K562 (cell line): ENCODE measurements around the gene NECAP2. TPM values are rescaled to one million over a fixed set of nuclear protein-coding genes. Genes with fewer than 3 reads are reported as not detected.
"Not testable (repeated sequence)": the region's sequence is repeated elsewhere in the genome, so short reads cannot be mapped to it uniquely, and the experiment has no call there.

Experiments
- ATAC-seq: fragments of 200-7000 bp; cut with Tn5 transposase; 3 replicates; pipeline ENCODE4 v1.9.1; 2020; ENCODE audit warnings: moderate library complexity
- BruUV-seq: library from RNA; stranded (reverse); fragments of 400-500 nt; replicated peaks from 2 replicates; lab custom pipeline; 2021; lab: Mats Ljungman, UMichigan
- CTCF ChIA-PET: fragments of 300-600 bp; formaldehyde crosslinking; extraction: SDS; loops from one replicate; lab custom pipeline; 2021; ENCODE audit warnings: low intra/inter-chr PET ratio; lab: Yijun Ruan, JAX
- POLR2A ChIA-PET: fragments of 300-600, 350-650 bp; sonication (Branson Sonifier 250); formaldehyde crosslinking; extraction: SDS; loops from one replicate; lab custom pipeline; 2021; ENCODE audit warnings: antibody characterized with exemption, inconsistent platforms; lab: Yijun Ruan, JAX
- DNase-seq, 4 experiments: peaks; one replicate each; pipeline versions ENCODE4 v3.0.0 to v3.0.0-alpha.2; 2011 to 2018; ENCODE audit warnings: low spot score in 3 of 4, mixed read lengths in 3 of 4; ENCODE audit errors: extremely low read depth in 1 of 4
- FAIRE-seq: peaks from 2 replicates; lab custom pipeline; 2011; peaks lifted over from hg19 to GRCh38; lab: Jason Lieb, UNC
- H2AFZ ChIP-seq: 2 replicates; pipeline ENCODE4 v1.6.0; 2011; ENCODE audit warnings: low read depth, low read length, control low read depth, inconsistent platforms
- H3K27ac ChIP-seq: fragments of 200-600 bp; 3 replicates; pipeline ENCODE4 v1.8.0; 2011; ENCODE audit warnings: low read depth, mild to moderate bottlenecking, control low read depth, inconsistent platforms, low read length, moderate library complexity, mixed read lengths; ENCODE audit errors: extremely low read depth
- H3K27me3 ChIP-seq, 2 experiments: fragments of 300-600 bp in 1 of 2; 2 replicates in 1 of 2; 3 replicates in 1 of 2; pipeline versions ENCODE4 v1.6.0 to v1.8.0; 2011; ENCODE audit warnings: inconsistent platforms in 2 of 2, low read length in 2 of 2, mild to moderate bottlenecking in 1 of 2, mixed read lengths in 1 of 2, moderate library complexity in 1 of 2; ENCODE audit not compliant: control insufficient read depth in 2 of 2, insufficient read depth in 2 of 2
- H3K36me3 ChIP-seq: fragments of 300-600 bp; 3 replicates; pipeline ENCODE4 v1.8.0; 2011; ENCODE audit warnings: mild to moderate bottlenecking, low read length, inconsistent platforms; ENCODE audit not compliant: control insufficient read depth, insufficient read depth
- H3K4me1 ChIP-seq, 2 experiments: fragments of 200-600 bp in 1 of 2; replicated peaks in 1 of 2; 2 replicates in 1 of 2; 3 replicates in 1 of 2; pipeline versions ENCODE4 v1.5.1 to v1.8.0; 2011; ENCODE audit warnings: inconsistent platforms in 2 of 2, low read length in 2 of 2, mild to moderate bottlenecking in 1 of 2, mixed read lengths in 1 of 2, moderate library complexity in 1 of 2; ENCODE audit not compliant: control insufficient read depth in 2 of 2, insufficient read depth in 2 of 2
- H3K4me2 ChIP-seq: 2 replicates; pipeline ENCODE4 v1.6.1; 2011; ENCODE audit warnings: low read length, control low read depth, inconsistent platforms, mixed read lengths; ENCODE audit not compliant: insufficient read depth
- H3K4me3 ChIP-seq: fragments of 200-600 bp; sonication (generic), shearing (Covaris generic); 2 replicates; pipeline ENCODE4 v1.5.1; 2016; ENCODE audit warnings: control low read depth, inconsistent platforms
- H3K79me2 ChIP-seq: fragments of 200-600 bp; 3 replicates; pipeline ENCODE4 v1.8.0; 2011; ENCODE audit warnings: low read length, inconsistent platforms; ENCODE audit not compliant: control insufficient read depth, insufficient read depth
- H3K9ac ChIP-seq, 2 experiments: 2 replicates each; pipeline versions ENCODE4 v1.6.0 to v1.6.1; 2011; ENCODE audit warnings: low read depth in 2 of 2, low read length in 2 of 2, control low read depth in 1 of 2, inconsistent platforms in 1 of 2, mild to moderate bottlenecking in 1 of 2, mixed read lengths in 1 of 2; ENCODE audit not compliant: insufficient read depth in 1 of 2
- H3K9me1 ChIP-seq: one replicate; pipeline ENCODE4 v1.6.0; 2011; ENCODE audit warnings: inconsistent platforms, mild to moderate bottlenecking, low read length, moderate library complexity; ENCODE audit not compliant: control insufficient read depth, insufficient read depth
- H3K9me3 ChIP-seq: replicated peaks from 2 replicates; pipeline ENCODE4 v1.5.1; 2011; ENCODE audit warnings: low read depth, low read length, inconsistent platforms; ENCODE audit not compliant: control insufficient read depth, insufficient read depth
- H4K20me1 ChIP-seq: replicated peaks from 2 replicates; pipeline ENCODE4 v1.6.1; 2011; ENCODE audit warnings: low read length, inconsistent platforms, mixed read lengths; ENCODE audit not compliant: control insufficient read depth, insufficient read depth
- MCM5 ChIP-seq: fragments of 450-650 bp; IDR thresholded peaks from 2 replicates; pipeline ENCODE4 v1.6.1; 2016; ENCODE audit warnings: low read depth
- NKRF ChIP-seq: fragments of 450-650 bp; IDR thresholded peaks from 2 replicates; pipeline ENCODE4 v1.6.1; 2016; ENCODE audit warnings: borderline replicate concordance
- POLR2G ChIP-seq: fragments of 200-400 bp; formaldehyde crosslinking; IDR thresholded peaks from 2 replicates; pipeline ENCODE4 v1.6.1; 2017; ENCODE audit warnings: low read depth, mild to moderate bottlenecking, antibody characterized with exemption, low read length, moderate library complexity
- TAF1 ChIP-seq: IDR thresholded peaks from 2 replicates; pipeline ENCODE4 v1.6.1; 2011; ENCODE audit warnings: mild to moderate bottlenecking, low read length, moderate library complexity; ENCODE audit not compliant: insufficient read depth, control insufficient read depth, severe bottlenecking; ENCODE audit errors: extremely low read depth
- ZNF217 ChIP-seq: sonication (generic); formaldehyde crosslinking; IDR thresholded peaks from 2 replicates; pipeline ENCODE4 v1.8.0; 2022; ENCODE audit warnings: mild to moderate bottlenecking, missing genetic modification reagents
- WGBS: fragments of 100-300 bp; shearing (Covaris generic); methylation state at CpG from one replicate; pipeline ENCODE4 v1.1.6; 2016; ENCODE audit warnings: low coverage, mixed read lengths; ENCODE audit not compliant: insufficient coverage; ENCODE audit errors: missing lambda C conversion rate; 5-methylcytosine and 5-hydroxymethylcytosine counted together
- in situ Hi-C: fragments of 300-500 bp; cut with MboI; formaldehyde crosslinking; loops from 4 replicates; pipeline ENCODE4 v1.15.0; 2018; ENCODE audit warnings: inconsistent platforms, mixed read lengths
- intact Hi-C: fragments of 100-400 bp; cut with micrococcal nuclease; formaldehyde crosslinking; loops from 2 replicates; pipeline ENCODE4 v1.14.2; 2022
- polyA plus RNA-seq, 8 experiments: library from polyadenylated mRNA; depleted of rRNA in 4 of 8; stranded (reverse) in 5 of 8; unstranded in 3 of 8; fragments of >200 nt; fragmentation: Nextera tagmentation in 2 of 8; fragmentation: Illumina TruSeq in 1 of 8; extraction: Ambion mirVana in 2 of 8; extraction: Trizol in 1 of 8; gene quantifications; 2 replicates each; pipeline versions ENCODE4 v1.2.1 to v1.2.3, GENCODE V29; 2011 to 2014; ENCODE audit warnings: inconsistent platforms in 1 of 8, missing spikeins in 1 of 8
- total RNA-seq, 7 experiments: library from RNA; depleted of rRNA in 6 of 7; stranded (reverse); fragments of >200 nt in 6 of 7; fragmentation: Illumina TruSeq in 2 of 7; extraction: Trizol in 2 of 7; gene quantifications; 2 replicates each; pipeline versions ENCODE4 v1.2.1 to v1.2.3, GENCODE V29; 2011 to 2021; ENCODE audit warnings: low replicate concordance in 1 of 7
- TF ChIP-seq, protein P1 (sequence below), 2 experiments: fragments of 150-350 bp in 1 of 2; IDR thresholded peaks; 2 replicates each; pipeline ENCODE4 v1.6.1; 2012 to 2016; ENCODE audit warnings: low read depth in 2 of 2, low read length in 2 of 2, mild to moderate bottlenecking in 1 of 2, moderate library complexity in 1 of 2

The NECAP2 gene
- total and polyA plus RNA-seq, 9 of the 15 experiments (the other 6 are each of a cell fraction or from before 2014, with no cell fraction given), result 22.7 to 107 (median 79.2) TPM

DNA sequence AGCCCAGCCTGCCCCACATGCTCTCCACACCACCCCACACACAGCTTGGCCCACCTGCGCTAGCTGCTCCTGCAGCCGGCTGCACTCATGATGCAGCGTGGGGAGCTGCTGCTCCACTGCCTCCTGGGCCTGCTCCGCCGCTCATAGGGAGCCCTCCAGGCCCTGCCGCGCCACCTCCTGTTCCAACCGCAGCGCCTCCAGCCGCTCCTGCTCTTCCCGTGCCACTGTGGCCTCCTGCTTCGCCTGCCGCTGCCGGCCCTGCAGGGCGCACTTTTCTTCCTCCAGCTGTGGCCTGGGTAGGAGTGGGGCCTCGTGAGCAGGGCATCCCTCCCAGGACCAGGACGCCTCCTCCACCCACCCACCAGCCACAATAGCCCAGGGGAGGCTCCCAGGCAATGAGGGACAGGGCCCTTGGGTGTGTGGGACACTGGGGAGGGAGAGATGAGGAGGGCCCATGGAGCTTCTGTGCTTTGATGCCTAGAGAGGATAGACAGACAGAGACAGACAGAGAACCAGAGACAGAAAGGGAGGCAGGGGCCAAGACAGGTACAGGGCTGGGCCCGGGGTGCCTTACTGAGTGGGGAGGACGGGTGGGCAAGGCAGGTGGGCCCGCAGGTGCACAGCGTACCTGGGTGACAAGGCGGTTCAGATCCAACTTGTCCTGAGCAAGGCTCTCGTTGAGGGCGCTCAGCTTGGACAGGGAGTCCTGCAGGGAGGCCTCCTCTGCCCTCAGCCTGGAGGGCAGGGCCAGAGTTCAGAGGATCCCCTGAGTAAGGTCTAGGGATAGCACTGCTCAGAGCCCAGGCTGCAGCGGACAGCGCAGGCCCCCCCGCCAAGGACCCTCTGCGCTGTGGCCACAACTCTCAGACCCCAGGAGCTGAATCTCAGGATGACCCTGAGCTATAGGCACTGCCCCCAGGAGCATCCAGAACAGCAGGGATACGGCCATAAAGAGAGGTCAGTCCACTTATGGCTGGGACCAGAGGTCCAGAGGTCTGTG is 35.5 kb downstream of the NECAP2 start:
- DNase-seq, H4K20me1 ChIP-seq, BruUV-seq, H3K9me3 ChIP-seq, H3K4me2 ChIP-seq, CTCF ChIA-PET, H3K36me3 ChIP-seq, H3K9me1 ChIP-seq, H3K4me3 ChIP-seq, intact Hi-C loops, H2AFZ ChIP-seq, H3K27me3 ChIP-seq, FAIRE-seq, H3K79me2 ChIP-seq, H3K27ac ChIP-seq, in situ Hi-C loops: not testable (repeated sequence)
- Histone ChIP-seq H3K9ac (0 out of 4 replicates have a peak overlapping the region, but pooled peaks of 1 of the 2 experiments have one; percentile 50), H3K4me1 (peaks cover 0 to 14% of the 10 kb centered on the region in 2 experiments; a peak in 1 of 5 replicates)
- 76% methylated on average over 22 of the region's 29 CpGs for WGBS
- peak; percentile 48 for TF ChIP-seq POLR2G
- peak; percentile 35 for ATAC-seq
- POLR2A ChIA-PET, result interaction anchor here (1.1 kb wide), 1 partner anchor 33 kb away, joined by 7 read pairs; no protein-coding TSS in a partner anchor

GRCh38 chr1:16478091-16478490 is 37.6 kb downstream of the NECAP2 start:
- Histone ChIP-seq H3K27me3 (no peaks in the 10 kb centered on the region), H3K36me3 (peaks cover 9% of the 10 kb centered on the region; the same call in 1 of the 3 replicates), H3K79me2 (no peaks in the 10 kb centered on the region), H4K20me1 (no peaks in the 10 kb centered on the region), H2AFZ (no peak overlapping the region), H3K27ac (no peak overlapping the region), H3K4me3 (no peak overlapping the region), H3K9me3 (no peaks in the 10 kb centered on the region), H3K9ac (0 out of 4 replicates have a peak overlapping the region, but pooled peaks of 1 of the 2 experiments have one; percentile 31), H3K9me1 (no peaks in the 10 kb centered on the region), H3K4me2 (no peak overlapping the region), H3K4me1 (peaks cover 0 to 16% of the 10 kb centered on the region in 2 experiments; a peak in 1 of 5 replicates)
- intact Hi-C loops, result no loop called here
- POLR2A ChIA-PET, result interaction anchor here (0.6 to 1.4 kb wide), 4 partner anchors 8 to 58 kb away, joined by 3 to 4 read pairs (median 3); no protein-coding TSS in a partner anchor
- no TSS peak for BruUV-seq
- in situ Hi-C loops, result no loop called here
- FAIRE-seq (no peak), ATAC-seq (no peak), DNase-seq (no peak)
- CTCF ChIA-PET, result no interaction called here
- WGBS, result 85% methylated on average over 12 of the region's 12 CpGs
- no peak for TF ChIP-seq TAF1
- no peak for TF ChIP-seq NKRF
- no peak for TF ChIP-seq MCM5
- TF ChIP-seq ZNF217 (CRISPR knock-in tag), result no peak
- TF ChIP-seq, protein P1, sequence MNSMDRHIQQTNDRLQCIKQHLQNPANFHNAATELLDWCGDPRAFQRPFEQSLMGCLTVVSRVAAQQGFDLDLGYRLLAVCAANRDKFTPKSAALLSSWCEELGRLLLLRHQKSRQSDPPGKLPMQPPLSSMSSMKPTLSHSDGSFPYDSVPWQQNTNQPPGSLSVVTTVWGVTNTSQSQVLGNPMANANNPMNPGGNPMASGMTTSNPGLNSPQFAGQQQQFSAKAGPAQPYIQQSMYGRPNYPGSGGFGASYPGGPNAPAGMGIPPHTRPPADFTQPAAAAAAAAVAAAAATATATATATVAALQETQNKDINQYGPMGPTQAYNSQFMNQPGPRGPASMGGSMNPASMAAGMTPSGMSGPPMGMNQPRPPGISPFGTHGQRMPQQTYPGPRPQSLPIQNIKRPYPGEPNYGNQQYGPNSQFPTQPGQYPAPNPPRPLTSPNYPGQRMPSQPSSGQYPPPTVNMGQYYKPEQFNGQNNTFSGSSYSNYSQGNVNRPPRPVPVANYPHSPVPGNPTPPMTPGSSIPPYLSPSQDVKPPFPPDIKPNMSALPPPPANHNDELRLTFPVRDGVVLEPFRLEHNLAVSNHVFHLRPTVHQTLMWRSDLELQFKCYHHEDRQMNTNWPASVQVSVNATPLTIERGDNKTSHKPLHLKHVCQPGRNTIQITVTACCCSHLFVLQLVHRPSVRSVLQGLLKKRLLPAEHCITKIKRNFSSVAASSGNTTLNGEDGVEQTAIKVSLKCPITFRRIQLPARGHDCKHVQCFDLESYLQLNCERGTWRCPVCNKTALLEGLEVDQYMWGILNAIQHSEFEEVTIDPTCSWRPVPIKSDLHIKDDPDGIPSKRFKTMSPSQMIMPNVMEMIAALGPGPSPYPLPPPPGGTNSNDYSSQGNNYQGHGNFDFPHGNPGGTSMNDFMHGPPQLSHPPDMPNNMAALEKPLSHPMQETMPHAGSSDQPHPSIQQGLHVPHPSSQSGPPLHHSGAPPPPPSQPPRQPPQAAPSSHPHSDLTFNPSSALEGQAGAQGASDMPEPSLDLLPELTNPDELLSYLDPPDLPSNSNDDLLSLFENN (IDR thresholded peaks at IDR 0.05; ENCODE audit: low read depth in 2 of 2, low read length in 2 of 2), result no peak
